ENCODE data around the gene STAT5B.

The STAT5B gene

DNA sequence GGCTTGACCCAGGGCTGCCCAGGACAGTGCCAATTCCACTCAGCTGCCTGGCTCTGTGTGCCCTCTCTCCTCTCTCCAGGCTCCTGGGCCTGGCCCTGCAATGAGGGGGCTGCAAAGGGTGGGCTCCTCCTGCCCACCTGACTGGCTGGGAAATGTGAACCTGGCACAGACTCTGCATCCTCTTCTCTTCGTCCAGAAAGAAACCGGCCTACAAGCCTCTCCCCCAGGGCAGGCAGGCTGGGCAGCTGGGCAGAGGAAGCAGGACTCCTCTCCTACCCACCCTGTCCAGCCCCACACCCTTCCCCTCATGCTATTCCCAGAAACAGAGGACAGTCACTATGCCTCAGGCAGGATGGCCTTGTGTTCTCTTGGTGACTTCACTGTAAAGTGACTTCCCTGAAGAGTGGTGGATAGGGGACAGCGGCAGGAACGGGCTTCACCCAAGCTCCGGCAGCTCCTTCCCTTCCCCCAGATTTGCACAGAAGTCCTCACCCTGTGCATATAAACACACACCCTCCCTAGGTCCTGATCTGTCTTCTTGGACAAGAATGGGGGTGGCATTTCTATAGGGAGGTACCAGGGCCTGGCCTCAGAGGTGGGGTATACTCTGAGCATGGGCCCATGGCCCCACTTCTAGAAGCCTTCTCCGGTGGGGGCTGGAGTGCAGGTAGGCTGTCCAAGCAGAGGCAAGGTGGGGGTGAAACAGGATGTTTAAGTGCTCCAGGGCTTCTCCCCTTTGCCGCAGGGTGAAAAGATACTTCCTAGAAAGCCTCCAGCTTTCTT lies 7.2 kb upstream of the STAT5B start:
- no peak overlapping the region for H3K4me3 ChIP-seq (ENCODE audit: control insufficient read depth, low read depth, low read length)
- DNase-seq (ENCODE audit: low read depth) = no peak
- no peak for TF ChIP-seq CTCF (IDR thresholded peaks at IDR 0.05; ENCODE audit: control insufficient read depth, insufficient read depth, low read depth, low read length, missing control alignments)

DNA sequence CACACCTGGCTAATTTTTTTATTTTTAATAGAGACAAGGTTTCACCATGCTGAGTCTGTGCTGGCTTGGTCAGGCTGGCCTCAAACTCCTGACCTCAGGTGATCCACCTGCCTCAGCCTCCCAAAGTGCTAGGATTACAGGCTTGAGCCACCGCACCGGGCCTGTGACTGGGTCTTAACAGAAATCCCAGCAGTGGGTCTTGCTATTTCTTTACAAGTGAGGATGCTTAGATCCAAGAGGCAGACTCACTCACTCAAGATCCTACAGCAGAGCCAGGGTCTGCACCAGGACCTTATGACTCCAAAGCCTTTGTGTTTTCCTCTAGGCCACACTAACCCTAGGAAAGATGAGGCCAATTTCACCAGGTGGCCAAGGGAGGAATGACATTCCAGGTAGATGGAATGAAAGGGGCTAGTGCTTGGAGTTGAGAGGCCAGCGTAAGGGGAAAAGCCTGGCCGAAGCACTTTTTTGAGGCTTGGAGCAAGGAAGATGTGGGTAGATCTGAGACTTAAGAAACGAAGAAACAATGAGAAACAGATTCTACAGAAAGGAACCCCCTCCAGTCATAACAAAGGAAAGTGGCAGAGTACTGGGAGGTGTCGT lies 6.4 kb upstream of the STAT5B start:
- no peak for DNase-seq (ENCODE audit: low read depth)
- TF ChIP-seq CTCF (IDR thresholded peaks at IDR 0.05; ENCODE audit: control insufficient read depth, insufficient read depth, low read depth, low read length, missing control alignments) = no peak
- no peak overlapping the region for H3K4me3 ChIP-seq (ENCODE audit: control insufficient read depth, low read depth, low read length)

DNA sequence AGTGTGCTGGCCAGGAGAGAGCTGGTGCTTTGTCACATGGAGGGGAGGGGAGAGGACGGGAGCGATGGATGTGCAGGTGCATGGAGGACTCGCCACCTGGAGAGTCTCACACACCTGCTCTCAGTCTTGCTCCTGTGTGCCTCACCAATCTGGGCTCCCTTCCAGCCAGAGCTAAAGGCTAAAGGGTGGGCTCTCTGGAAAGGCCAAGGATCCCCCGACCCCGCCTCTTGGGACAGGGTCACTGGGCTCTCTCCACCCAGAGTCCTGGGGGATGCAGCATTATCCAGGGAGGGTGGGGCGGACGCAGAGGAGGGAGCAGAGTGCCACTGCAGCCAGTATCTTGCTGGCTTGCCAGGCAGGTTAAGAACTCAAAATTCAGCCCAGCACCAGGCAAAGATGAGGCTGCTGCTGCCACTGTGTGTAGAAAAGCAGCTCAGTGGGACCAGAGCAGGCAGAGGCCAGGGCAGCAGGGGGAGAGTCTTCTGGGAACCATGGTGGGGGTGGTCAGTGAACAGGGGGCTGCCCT lies 5.4 kb upstream of the STAT5B start:
- no peak overlapping the region for H3K4me3 ChIP-seq (ENCODE audit: control insufficient read depth, low read depth, low read length)
- no peak for TF ChIP-seq CTCF (IDR thresholded peaks at IDR 0.05; ENCODE audit: control insufficient read depth, insufficient read depth, low read depth, low read length, missing control alignments)
- no peak for DNase-seq (ENCODE audit: low read depth)

- H3K4me3 ChIP-seq (ENCODE audit: control insufficient read depth, low read depth, low read length) = no peak overlapping the region
- no peak for TF ChIP-seq CTCF (IDR thresholded peaks at IDR 0.05; ENCODE audit: control insufficient read depth, insufficient read depth, low read depth, low read length, missing control alignments)
- DNase-seq (ENCODE audit: low read depth) = no peak
Measured at GRCh38 chr17:42279776-42280630, 3.8 kb upstream of the STAT5B start.

DNA sequence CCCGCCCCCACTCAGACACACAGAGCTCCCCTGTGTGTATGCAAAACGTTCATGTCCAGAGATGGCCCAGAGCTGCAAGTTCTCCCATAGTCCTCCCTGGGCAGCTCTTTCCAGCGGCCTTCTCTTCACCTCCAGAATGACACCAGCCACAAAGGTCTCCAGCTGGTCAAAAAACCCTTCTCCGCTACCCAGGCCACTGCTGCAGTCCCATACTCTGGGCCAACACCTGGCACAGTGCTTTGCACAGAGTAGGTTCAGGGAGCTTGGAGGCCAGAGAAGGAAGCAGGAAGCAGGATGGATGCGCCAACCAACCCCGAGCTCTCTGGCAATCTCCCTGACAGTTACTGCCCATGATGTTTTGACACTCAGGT lies 1.1 kb upstream of the STAT5B start:
- no peak overlapping the region for H3K4me3 ChIP-seq (ENCODE audit: control insufficient read depth, low read depth, low read length)
- no peak for TF ChIP-seq CTCF (IDR thresholded peaks at IDR 0.05; ENCODE audit: control insufficient read depth, insufficient read depth, low read depth, low read length, missing control alignments)
- no peak for DNase-seq (ENCODE audit: low read depth)

- DNase-seq (ENCODE audit: low read depth) = no peak
- peak overlapping the region; percentile 66 for H3K4me3 ChIP-seq (ENCODE audit: control insufficient read depth, low read depth, low read length)
- TF ChIP-seq CTCF (IDR thresholded peaks at IDR 0.05; ENCODE audit: control insufficient read depth, insufficient read depth, low read depth, low read length, missing control alignments) = no peak
Measured at GRCh38 chr17:42276609-42277341, 584 bp upstream of the STAT5B start.

All from AG09309 (cell line).